Measurements from ENCODE around the gene LEFTY1. TPM values are rescaled to one million over a fixed set of nuclear protein-coding genes. Genes with fewer than 3 reads are reported as not detected.

The LEFTY1 gene
- total RNA-seq, 4 donors from 2014 or later: 1.0 TPM; not detected in 3

Small RNA genes lying within 50 kb of the gene (microRNA-seq; reads per million reads assigned to microRNA genes)
- not detected for gene MIR6741

Small RNA genes lying within 50 kb of the gene (small RNA-seq; reads per million reads assigned to genes)
- not detected for gene AL117348.1

Other genes with a start within 250 kb of the LEFTY1 start
- gene ENAH, start 236.0 kb downstream of the LEFTY1 start, total RNA-seq: 10 to 100 TPM; 24.5 to 31.4 (median 28.5) TPM
- 100 to 1,000 TPM; 196 to 297 (median 260) TPM for gene SRP9, start 111.3 kb downstream of the LEFTY1 start, total RNA-seq
- 100 to 1,000 TPM; 297 to 533 (median 441) TPM for gene EPHX1, start 79.0 kb downstream of the LEFTY1 start, total RNA-seq
- 10 to 100 TPM; 30.1 to 57.7 (median 41.6) TPM for gene TMEM63A, start 6.8 kb downstream of the LEFTY1 start, total RNA-seq
- gene PYCR2, start 35.1 kb upstream of the LEFTY1 start, total RNA-seq: 10 to 100 TPM; 38.8 to 55.0 (median 41.0) TPM
- gene LEFTY2, start 52.1 kb upstream of the LEFTY1 start, total RNA-seq: under 1 TPM in 2 of 4 donors, not detected in 2; 0.11 to 0.29 TPM
- 10 to 100 TPM; 19.9 to 41.0 (median 27.3) TPM for gene SDE2, start 110.2 kb upstream of the LEFTY1 start, total RNA-seq
- gene H3-3A, start 173.6 kb upstream of the LEFTY1 start, total RNA-seq: 100 to 1,000 TPM; 304 to 610 (median 445) TPM

Data from thyroid gland (tissue), 4 donors.